B cell (primary cell): ENCODE data around the gene MSMB. TPM values are rescaled to one million over a fixed set of nuclear protein-coding genes. Genes with fewer than 3 reads are reported as not detected.

Experiments
- ATAC-seq: fragments of 200-7000 bp; cut with Tn5 transposase; one replicate; pipeline ENCODE4 v1.10.0; 2021; ENCODE audit warnings: low read depth, mild to moderate bottlenecking, moderate number of reproducible peaks, moderate library complexity
- CTCF ChIA-PET: fragments of 350-600 bp; sonication (Branson Sonifier 250); formaldehyde crosslinking; loops from one replicate; lab custom pipeline; 2021; ENCODE audit warnings: antibody characterized with exemption, inconsistent platforms; lab: Charles Lee
- POLR2A ChIA-PET: fragments of 350-600 bp; sonication (Branson Sonifier 250); formaldehyde crosslinking; loops from one replicate; lab custom pipeline; 2021; ENCODE audit warnings: antibody characterized with exemption; lab: Charles Lee
- DNase-seq: peaks from one replicate; pipeline ENCODE4 v3.0.0; 2013
- H2AFZ ChIP-seq: 2 replicates; pipeline ENCODE4 v1.6.1; 2012; ENCODE audit warnings: mild to moderate bottlenecking, low read depth, low read length; ENCODE audit not compliant: insufficient read depth, poor library complexity, severe bottlenecking
- H3K27ac ChIP-seq, 2 donors: 1 replicate in 1 of 2; 2 replicates in 1 of 2; pipeline ENCODE4 v1.5.1; 2012 to 2013; ENCODE audit warnings: low read length in 2 of 2, mild to moderate bottlenecking in 2 of 2, moderate library complexity in 1 of 2
- H3K27me3 ChIP-seq, 4 experiments: fragments of 200-600 bp in 1 of 4; sonication (generic) in 1 of 4; replicated peaks in 1 of 4; 1 replicate in 2 of 4; 2 replicates in 2 of 4; pipeline versions ENCODE4 v1.6.1 to v1.7.0; 2013 to 2016; ENCODE audit warnings: low read length in 3 of 4, mild to moderate bottlenecking in 2 of 4, mixed read lengths in 1 of 4, moderate library complexity in 1 of 4; ENCODE audit not compliant: insufficient read depth in 4 of 4, control insufficient read depth in 3 of 4; ENCODE audit errors: control extremely low read depth in 1 of 4
- H3K36me3 ChIP-seq, 2 experiments: replicated peaks in 1 of 2; 1 replicate in 1 of 2; 2 replicates in 1 of 2; pipeline versions ENCODE4 v1.6.1 to v1.7.1; 2013; ENCODE audit warnings: low read length in 1 of 2; ENCODE audit not compliant: insufficient read depth in 2 of 2, control insufficient read depth in 1 of 2; ENCODE audit errors: control extremely low read depth in 1 of 2, extremely low read depth in 1 of 2
- H3K4me1 ChIP-seq, 2 donors: fragments of 200-600 bp in 1 of 2; sonication (generic) in 1 of 2; 1 replicate in 1 of 2; 2 replicates in 1 of 2; pipeline versions ENCODE4 v1.5.1 to v1.6.1; 2013 to 2017; ENCODE audit warnings: low read length in 2 of 2; ENCODE audit not compliant: control insufficient read depth in 2 of 2, insufficient read depth in 2 of 2
- H3K4me2 ChIP-seq: replicated peaks from 2 replicates; pipeline ENCODE3; 2012; ENCODE audit warnings: mild to moderate bottlenecking, low read depth, low read length; ENCODE audit not compliant: poor library complexity, severe bottlenecking
- H3K4me3 ChIP-seq, 5 experiments: fragments of 200-600 bp in 1 of 5; sonication (generic) in 1 of 5; 1 replicate in 3 of 5; 2 replicates in 2 of 5; pipeline versions ENCODE4 v1.5.1 to v1.7.0; 2011 to 2016; ENCODE audit warnings: low read length in 4 of 5, mild to moderate bottlenecking in 4 of 5, low read depth in 2 of 5, control low read depth in 1 of 5, moderate library complexity in 1 of 5; ENCODE audit not compliant: insufficient read depth in 1 of 5; ENCODE audit errors: control extremely low read depth in 1 of 5, extremely low read depth in 1 of 5
- H3K79me2 ChIP-seq: fragments of 200-600 bp; sonication (generic); one replicate; pipeline ENCODE4 v1.6.0; 2016; ENCODE audit warnings: low read length; ENCODE audit not compliant: control insufficient read depth, insufficient read depth
- H3K9ac ChIP-seq: fragments of 200-600 bp; sonication (generic); 2 replicates; pipeline ENCODE4 v1.6.1; 2017; ENCODE audit warnings: mild to moderate bottlenecking, low read length, moderate library complexity
- H3K9me3 ChIP-seq, 3 donors: one replicate each; pipeline versions ENCODE4 v1.6.1 to v1.7.1; 2013; ENCODE audit warnings: low read length in 2 of 3; ENCODE audit not compliant: control insufficient read depth in 2 of 3, insufficient read depth in 1 of 3; ENCODE audit errors: control extremely low read depth in 1 of 3
- H4K20me1 ChIP-seq: 2 replicates; pipeline ENCODE4 v1.6.0; 2012; ENCODE audit warnings: mild to moderate bottlenecking, low read length; ENCODE audit not compliant: insufficient read depth, control insufficient read depth, poor library complexity, severe bottlenecking
- H3K27ac Mint-ChIP-seq: one replicate; pipeline ENCODE4 v1.8.0; 2021; ENCODE audit warnings: mixed read lengths
- H3K27me3 Mint-ChIP-seq: one replicate; pipeline ENCODE4 v1.8.0; 2021; ENCODE audit warnings: mixed read lengths
- H3K4me1 Mint-ChIP-seq: one replicate; pipeline ENCODE4 v1.8.0; 2021; ENCODE audit warnings: mixed read lengths
- H3K4me3 Mint-ChIP-seq: one replicate; pipeline ENCODE4 v1.8.0; 2021; ENCODE audit warnings: mixed read lengths
- H3K9me3 Mint-ChIP-seq: one replicate; pipeline ENCODE4 v1.8.0; 2022; ENCODE audit warnings: mixed read lengths; ENCODE audit not compliant: insufficient read depth
- EZH2 ChIP-seq: IDR thresholded peaks from 2 replicates; pipeline ENCODE4 v1.6.1; 2012; ENCODE audit warnings: borderline replicate concordance, low read depth, mild to moderate bottlenecking, moderate library complexity, low read length; ENCODE audit not compliant: insufficient read depth, poor library complexity, severe bottlenecking
- WGBS: methylation state at CpG from one replicate; pipeline ENCODE4 v1.1.5; 2013; ENCODE audit warnings: missing lambda C conversion rate; ENCODE audit not compliant: insufficient coverage; 5-methylcytosine and 5-hydroxymethylcytosine counted together
- intact Hi-C: fragments of 100-400 bp; cut with micrococcal nuclease; formaldehyde crosslinking; loops from one replicate; pipeline ENCODE4 v1.10.0; 2022
- polyA minus RNA-seq: library from RNA; depleted of rRNA, polyadenylated mRNA; stranded (reverse); fragments of >200 nt; gene quantifications from 2 replicates; pipeline ENCODE4 v1.2.3, GENCODE V29; 2012
- polyA plus RNA-seq: library from polyadenylated mRNA; depleted of rRNA; stranded (reverse); fragments of >200 nt; gene quantifications from 2 replicates; pipeline ENCODE4 v1.2.3, GENCODE V29; 2012
- total RNA-seq, 2 donors: library from RNA; stranded (reverse); fragments of 120-200 nt in 1 of 2; gene quantifications; 1 replicate in 1 of 2; 2 replicates in 1 of 2; pipeline versions ENCODE4 v1.2.3 to v1.2.4, GENCODE V29; 2013 to 2022
- TF ChIP-seq, protein P1 (sequence below): fragments of 200-600 bp; IDR thresholded peaks from one replicate; pipeline ENCODE4 v1.8.0; 2022; ENCODE audit warnings: antibody characterized with exemption, mild to moderate bottlenecking

MSMB gene, protein sequence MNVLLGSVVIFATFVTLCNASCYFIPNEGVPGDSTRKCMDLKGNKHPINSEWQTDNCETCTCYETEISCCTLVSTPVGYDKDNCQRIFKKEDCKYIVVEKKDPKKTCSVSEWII
- not detected in 2 replicates for total RNA-seq
- not detected for total RNA-seq (2013)
- polyA plus RNA-seq: not detected in 2 replicates
- not detected in 2 replicates for polyA minus RNA-seq

DNA sequence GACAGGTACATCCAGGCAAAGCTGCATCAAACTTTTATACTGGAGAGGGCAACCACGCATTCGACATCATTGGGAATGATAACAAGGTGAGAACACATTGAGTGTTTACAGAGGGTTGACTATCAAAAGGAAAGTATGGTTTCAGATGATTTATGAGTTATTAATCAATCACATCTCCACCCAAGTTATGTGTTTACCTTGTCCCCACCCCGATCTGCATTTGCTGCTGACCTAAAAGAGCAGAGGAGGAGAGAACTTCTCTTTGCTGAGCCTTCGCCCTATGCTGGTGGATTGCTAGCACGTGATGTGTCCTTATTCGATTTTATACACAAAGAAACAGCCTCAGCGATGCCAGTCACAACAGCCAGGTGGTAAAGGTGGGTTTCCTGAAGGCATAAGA lies at the start of gene MSMB:
TSS of gene MSMB (minus strand) at position 9 of the 400 bp plus-strand sequence. CDS start 32 bp downstream, outside the sequence.
- H3K4me3 ChIP-seq: no peak within 1 kb of the TSS
- Mint-ChIP-seq H3K4me3 (no peak within 1 kb of the TSS), H3K9me3 (no peaks in the 10 kb centered on the region), H3K27me3 (peaks cover 6% of the 10 kb centered on the region), H3K4me1 (peaks cover 1% of the 10 kb centered on the region), H3K27ac (no peak within 1 kb of the TSS)
- no peak within 1 kb of the TSS for H2AFZ ChIP-seq
- H3K36me3 ChIP-seq: no peaks in the 10 kb centered on the region
- peaks cover 0 to 9% (median 2%) of the 10 kb centered on the region in 4 experiments for H3K27me3 ChIP-seq
- ChIA-PET CTCF (no interaction called here), POLR2A (no interaction called here)
- WGBS: 100% methylated on average over 4 of the region's 7 CpGs
- H3K9me3 ChIP-seq: no peaks in the 10 kb centered on the region
- no peak within 1 kb of the TSS for H3K4me2 ChIP-seq
- intact Hi-C loops: no loop called here
- ATAC-seq (no peak), DNase-seq (no peak)
- H3K79me2 ChIP-seq: no peaks in the 10 kb centered on the region
- H3K4me1 ChIP-seq: no peaks in the 10 kb centered on the region
- H3K27ac ChIP-seq: no peak within 1 kb of the TSS
- TF ChIP-seq EZH2: no peak
- TF ChIP-seq, protein P1, sequence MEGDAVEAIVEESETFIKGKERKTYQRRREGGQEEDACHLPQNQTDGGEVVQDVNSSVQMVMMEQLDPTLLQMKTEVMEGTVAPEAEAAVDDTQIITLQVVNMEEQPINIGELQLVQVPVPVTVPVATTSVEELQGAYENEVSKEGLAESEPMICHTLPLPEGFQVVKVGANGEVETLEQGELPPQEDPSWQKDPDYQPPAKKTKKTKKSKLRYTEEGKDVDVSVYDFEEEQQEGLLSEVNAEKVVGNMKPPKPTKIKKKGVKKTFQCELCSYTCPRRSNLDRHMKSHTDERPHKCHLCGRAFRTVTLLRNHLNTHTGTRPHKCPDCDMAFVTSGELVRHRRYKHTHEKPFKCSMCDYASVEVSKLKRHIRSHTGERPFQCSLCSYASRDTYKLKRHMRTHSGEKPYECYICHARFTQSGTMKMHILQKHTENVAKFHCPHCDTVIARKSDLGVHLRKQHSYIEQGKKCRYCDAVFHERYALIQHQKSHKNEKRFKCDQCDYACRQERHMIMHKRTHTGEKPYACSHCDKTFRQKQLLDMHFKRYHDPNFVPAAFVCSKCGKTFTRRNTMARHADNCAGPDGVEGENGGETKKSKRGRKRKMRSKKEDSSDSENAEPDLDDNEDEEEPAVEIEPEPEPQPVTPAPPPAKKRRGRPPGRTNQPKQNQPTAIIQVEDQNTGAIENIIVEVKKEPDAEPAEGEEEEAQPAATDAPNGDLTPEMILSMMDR: no peak
- no peaks in the 10 kb centered on the region for H4K20me1 ChIP-seq
- H3K9ac ChIP-seq: no peak within 1 kb of the TSS

DNA sequence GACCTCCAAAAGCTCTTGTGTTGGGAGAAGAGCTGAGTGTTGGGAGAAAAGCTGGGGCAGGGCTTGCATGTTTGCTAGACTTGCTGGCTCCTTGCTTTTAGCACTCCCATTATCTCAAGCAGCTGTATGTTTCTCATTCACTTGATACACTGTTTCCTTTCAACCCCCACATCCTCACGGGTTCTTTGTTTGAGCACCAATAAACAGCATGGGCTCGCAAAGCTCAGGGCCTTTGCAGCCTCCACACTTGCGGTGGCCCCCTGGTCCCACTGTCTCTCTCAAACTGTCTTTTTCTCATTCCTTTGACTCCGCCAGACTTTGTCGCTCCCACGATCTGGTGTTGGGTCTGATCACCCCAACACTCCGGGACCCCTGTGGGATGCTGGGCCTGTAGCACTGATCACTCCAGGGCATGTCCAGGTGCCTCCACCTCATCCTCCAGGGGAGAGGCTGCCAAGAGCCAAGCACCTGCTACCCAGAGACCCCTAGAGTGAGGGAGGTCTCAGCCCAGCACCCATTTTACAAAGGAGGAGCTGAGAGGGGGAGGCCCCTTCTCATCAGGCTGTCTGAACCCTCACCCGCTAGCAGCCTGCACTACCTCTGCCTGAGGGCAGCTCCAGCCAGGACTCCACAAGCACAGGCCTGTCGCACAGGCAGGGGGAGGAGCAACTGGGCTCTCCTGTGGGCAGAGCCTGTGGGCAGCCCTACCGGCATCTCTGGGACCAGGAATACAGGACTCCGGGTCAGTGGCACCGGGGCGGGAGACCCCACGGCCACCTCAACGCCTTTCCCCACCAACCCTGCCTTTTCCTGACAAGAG lies 49.1 kb upstream of the MSMB start:
- POLR2A ChIA-PET: no interaction called here
- peak overlapping the region; percentile 16 for H2AFZ ChIP-seq
- ATAC-seq (no peak), DNase-seq (no peak)
- CTCF ChIA-PET: no interaction called here
- TF ChIP-seq, protein P1: no peak
- no peak for TF ChIP-seq EZH2
- no peaks in the 10 kb centered on the region for H3K9me3 Mint-ChIP-seq
- no peaks in the 10 kb centered on the region for H3K36me3 ChIP-seq
- WGBS: 86% methylated on average over 11 of the region's 15 CpGs
- H3K27ac ChIP-seq: no peak overlapping the region
- H3K9me3 ChIP-seq: no peaks in the 10 kb centered on the region
- peak overlapping the region; percentile 1 for H3K4me3 Mint-ChIP-seq
- H3K79me2 ChIP-seq: no peaks in the 10 kb centered on the region
- H3K9ac ChIP-seq: no peak overlapping the region
- H3K27me3 Mint-ChIP-seq: no peaks in the 10 kb centered on the region
- H3K4me1 ChIP-seq: peaks cover 64 to 73% of the 10 kb centered on the region in 2 donors
- H3K27ac Mint-ChIP-seq: peak overlapping the region; percentile 72
- H3K4me1 Mint-ChIP-seq: peaks cover 22% of the 10 kb centered on the region
- H4K20me1 ChIP-seq: no peaks in the 10 kb centered on the region
- no peak overlapping the region for H3K4me3 ChIP-seq
- no peak overlapping the region for H3K4me2 ChIP-seq
- no peaks in the 10 kb centered on the region for H3K27me3 ChIP-seq
- intact Hi-C loops: loop anchor here (5.0 kb wide), 1 partner anchor 63 kb away; the partner anchor contains the start of gene NCOA4
